Activated T-helper 1 cell treated with Interleukin-2 at 50 U/mL for 16 hours (primary cell): ENCODE data around the gene APOBEC3F.

Source experiments
- DNase-seq: peaks from one replicate; pipeline ENCODE4 v3.0.0-alpha.2; 2020; ENCODE audit warnings: low read depth

The APOBEC3F gene

DNA sequence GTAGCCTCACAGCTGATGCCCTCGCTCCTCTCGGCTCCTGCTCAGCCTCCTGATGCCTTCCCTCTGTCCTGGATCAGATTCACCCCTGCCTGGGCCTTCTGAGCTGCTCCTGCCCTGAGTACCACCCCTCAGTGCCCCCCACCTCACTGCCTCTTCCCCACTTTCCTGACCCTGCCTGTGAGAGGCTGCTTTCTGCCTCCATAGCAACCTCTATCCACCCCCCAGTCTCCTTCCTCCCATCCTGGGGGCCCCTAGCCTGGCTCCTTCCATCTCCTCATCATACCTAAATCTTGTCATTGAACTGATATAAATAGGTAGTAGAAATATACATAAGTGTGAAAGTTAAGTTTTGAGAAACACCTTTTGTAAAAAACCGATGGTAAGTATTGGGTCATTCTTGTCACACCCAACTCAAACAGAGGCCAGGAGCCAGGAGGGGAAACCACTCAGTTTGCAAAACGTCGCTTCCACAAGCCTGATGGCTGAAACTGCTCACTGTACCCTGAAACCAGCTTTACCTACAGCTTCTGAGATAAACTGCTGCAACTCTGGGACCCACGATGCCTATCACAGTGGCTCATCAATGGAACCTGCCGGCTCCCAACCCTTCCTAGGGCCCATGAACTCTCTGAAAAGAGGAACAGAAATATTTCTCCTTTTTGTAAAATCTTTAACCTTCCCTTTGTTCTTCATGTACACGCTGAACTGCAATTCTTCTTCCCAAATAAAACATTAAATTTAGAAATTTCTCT is 51.6 kb downstream of the APOBEC3F start:
- no peak for DNase-seq

DNA sequence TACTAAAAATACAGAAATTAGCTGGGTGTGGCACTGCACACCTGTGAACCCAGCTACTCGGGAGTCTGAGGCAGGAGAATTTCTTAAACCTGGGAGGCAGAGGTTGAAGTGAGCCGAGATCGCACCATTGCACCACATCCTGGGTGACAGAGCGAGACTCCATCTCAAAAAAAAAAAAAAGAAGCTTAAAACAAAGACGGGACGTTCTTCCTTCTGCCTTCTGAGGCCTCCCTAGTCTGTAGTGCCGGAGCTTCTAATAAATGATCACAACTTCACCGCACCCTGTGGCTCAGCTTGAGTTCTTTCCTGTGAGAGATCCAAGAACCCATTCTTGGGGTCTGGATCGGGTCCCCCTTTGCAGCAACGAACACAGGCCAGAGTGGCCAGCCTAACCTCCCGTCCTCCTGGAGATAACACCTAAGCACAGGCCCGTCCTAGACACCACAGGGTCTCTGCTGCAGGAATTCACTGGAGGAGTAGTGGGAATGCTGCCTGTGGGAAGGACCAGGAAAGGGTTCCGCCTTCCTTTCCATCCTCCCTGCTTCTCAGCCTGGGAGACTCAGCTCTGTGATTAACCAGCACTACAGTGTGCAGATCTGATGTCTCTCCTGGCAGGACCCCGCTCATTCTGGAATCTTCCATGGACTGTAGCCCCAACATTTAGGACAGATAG is 54.2 kb downstream of the APOBEC3F start:
- DNase-seq, result no peak

DNA sequence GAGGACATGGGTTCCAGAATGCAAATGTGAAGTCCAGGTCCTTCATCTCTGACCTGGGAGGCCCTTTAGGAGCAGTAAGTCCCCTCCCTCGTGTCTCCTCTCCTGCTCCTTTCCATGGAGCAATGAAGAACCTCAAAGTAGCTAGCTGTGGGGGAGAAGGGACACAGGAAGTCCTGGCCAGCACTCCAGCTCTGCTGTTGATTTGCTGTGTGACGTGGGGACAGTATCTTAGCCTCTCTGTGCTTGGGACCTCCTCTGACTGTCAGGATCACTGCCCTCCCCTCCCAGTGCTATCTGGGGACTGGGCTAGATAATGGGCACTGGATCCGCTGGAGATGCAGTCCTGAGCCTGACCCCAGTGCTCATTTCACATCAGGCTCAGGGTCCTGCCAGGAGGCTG is 55.3 kb downstream of the APOBEC3F start:
- DNase-seq, result no peak

DNA sequence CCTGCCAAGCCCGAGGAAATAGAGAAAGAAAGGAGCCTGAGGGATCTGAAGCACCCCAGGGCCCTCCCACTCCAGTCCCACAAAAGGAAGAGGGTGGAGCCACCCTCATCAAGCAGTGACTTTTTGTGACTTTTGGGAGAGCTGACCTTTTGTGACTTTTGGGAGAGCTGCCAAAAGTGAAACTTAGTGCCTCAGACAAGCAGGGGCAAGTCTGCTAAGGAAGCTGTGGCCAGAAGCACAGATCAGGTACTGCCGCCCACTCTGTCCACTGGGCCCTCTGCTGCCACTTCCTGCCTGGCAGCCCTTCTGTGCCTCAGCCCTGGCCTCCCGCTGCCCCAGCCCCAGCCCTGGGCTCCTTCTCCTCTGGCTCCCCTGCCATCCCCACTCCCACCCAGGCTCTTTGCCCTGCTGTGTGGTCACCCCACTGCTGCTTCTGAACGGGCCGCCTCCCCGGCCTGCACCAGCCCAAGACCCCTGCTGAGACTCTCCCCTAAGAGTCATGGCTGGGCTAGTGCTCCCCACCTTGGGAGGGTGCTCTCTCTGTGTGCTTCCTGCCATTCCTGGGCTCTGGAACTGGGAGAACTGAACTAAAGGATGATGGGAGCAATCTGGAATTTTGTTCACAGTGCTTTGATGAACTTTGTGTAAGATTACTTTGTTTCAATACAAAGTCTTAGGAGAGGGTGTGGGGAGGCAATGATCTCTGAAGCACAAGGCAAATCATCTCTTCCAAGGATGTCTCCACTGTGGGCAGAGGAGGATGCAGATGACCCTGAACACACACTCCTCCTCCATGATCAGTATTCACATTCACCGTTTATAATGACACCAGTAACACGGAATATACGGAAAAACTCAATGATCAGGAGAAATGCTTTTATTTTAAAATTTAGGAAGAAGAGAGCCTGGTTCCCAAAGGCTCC is 56.7 kb downstream of the APOBEC3F start, which contains the start of gene APOBEC3H:
TSS of gene APOBEC3H (plus strand) at position 147 of the 923 bp plus-strand sequence. CDS start 3,035 bp downstream, outside the sequence.
- DNase-seq, result no peak

DNA sequence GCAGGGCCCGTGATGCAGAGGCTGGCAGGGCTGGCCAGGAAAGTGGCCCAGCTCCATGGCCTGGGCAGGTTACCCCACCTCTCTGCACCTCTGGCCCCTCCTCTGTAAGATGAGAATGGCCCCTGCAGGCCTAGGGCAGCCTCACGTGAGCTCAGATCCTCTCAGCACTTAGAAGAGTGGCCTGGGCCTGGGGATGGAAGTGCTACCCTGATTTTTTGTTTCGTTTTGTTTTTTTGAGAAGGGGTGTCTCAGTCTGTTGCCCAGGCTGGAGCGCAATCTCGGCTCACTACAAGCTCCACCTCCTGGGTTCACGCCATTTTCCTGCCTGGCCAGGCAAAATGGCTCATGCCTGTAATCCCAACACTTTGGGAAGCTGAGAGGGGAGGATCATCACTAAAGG is 57.4 kb downstream of the APOBEC3F start:
- no peak for DNase-seq

DNA sequence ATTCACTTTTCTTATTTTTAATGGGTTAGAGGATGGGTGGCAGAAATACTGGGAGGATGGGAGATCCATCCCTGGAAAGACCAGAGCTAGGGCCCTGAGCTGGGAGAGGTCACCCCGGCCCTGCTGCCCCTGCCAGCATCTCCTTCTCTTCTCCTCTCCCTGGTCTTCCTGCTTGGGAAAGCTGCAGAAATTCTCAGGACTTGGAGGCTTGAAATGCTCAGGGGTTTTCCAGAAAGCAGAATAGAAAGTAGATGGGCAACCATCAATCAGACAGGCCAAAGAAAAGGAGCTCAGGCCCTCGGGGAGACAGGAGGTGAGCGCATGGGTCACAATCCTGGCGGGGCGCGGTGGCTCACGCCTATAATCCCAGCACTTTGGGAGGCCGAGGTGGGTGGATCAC is 57.9 kb downstream of the APOBEC3F start:
- no peak for DNase-seq

DNA sequence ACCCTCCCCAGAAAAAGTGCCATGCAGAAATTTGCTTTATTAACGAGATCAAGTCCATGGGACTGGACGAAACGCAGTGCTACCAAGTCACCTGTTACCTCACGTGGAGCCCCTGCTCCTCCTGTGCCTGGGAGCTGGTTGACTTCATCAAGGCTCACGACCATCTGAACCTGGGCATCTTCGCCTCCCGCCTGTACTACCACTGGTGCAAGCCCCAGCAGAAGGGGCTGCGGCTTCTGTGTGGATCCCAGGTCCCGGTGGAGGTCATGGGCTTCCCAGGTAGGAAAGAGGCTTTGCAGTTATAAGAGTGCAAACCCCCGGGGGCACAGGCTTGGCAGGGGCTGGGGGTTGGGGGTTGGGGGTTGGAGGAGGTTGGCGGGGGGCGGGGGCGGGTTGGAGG is 60.6 kb downstream of the APOBEC3F start:
- DNase-seq, result no peak

DNA sequence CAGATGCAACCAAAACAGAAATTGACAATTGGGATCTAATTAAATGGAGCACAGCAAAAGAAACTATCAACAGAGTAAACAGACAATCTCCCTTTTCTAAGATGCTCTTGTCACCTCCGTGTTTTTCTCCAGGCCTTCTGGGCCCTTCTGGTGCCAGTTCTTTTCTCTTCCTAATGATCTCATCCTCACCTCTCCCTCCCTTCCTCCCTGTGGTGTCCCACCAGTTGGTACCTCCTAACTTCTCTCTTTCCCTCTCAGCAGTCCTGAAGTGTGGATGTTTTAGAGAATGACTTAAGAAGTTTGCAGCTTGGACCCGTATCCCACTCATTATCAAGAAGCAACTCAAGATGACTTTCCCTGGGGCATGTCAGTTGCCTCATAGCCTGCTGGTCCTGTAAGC is 62.8 kb downstream of the APOBEC3F start:
- no peak for DNase-seq
